Measurements from ENCODE around the gene SLC29A2. TPM values are rescaled to one million over a fixed set of nuclear protein-coding genes. Genes with fewer than 3 reads are reported as not detected.
"Not testable (repeated sequence)": the region's sequence is repeated elsewhere in the genome, so short reads cannot be mapped to it uniquely, and the experiment has no call there.

Gene SLC29A2
- total RNA-seq, 1 donor from 2014 or later = 2.3 TPM

DNA sequence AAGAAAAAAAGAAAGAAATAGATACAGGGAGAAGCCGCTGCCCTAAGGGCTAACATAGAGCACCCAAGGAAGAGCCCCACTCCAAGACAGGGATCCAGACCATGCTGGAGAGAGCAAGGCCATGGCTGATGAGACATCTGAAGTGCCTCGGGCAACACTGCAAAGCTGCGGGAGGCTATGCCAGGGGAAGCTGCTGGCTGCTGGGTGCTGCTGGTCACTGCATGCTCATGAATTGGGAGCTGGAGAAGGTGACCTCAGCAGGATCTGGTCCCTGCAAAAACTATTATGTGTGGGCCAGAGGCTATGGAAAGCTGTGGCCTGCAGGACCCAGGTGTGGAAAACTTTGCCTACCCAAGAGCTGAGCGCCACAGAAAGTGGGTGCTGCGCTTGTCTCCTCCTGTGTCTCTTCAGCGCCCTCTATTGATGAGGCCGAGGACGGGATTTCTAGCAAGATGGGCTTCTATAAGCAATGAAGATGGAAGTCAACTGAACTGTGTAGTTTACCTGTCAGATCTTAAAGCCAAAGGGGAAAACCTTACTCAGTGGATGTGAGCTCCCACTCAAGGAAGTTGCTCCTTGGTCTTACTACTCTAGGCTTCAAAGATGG, 17.3 kb upstream of the SLC29A2 start:
- ATAC-seq (no peak), DNase-seq (ENCODE audit: low spot score) (peak; percentile 69)
- intact Hi-C loops (cut with DNase I) = no loop called here

DNA sequence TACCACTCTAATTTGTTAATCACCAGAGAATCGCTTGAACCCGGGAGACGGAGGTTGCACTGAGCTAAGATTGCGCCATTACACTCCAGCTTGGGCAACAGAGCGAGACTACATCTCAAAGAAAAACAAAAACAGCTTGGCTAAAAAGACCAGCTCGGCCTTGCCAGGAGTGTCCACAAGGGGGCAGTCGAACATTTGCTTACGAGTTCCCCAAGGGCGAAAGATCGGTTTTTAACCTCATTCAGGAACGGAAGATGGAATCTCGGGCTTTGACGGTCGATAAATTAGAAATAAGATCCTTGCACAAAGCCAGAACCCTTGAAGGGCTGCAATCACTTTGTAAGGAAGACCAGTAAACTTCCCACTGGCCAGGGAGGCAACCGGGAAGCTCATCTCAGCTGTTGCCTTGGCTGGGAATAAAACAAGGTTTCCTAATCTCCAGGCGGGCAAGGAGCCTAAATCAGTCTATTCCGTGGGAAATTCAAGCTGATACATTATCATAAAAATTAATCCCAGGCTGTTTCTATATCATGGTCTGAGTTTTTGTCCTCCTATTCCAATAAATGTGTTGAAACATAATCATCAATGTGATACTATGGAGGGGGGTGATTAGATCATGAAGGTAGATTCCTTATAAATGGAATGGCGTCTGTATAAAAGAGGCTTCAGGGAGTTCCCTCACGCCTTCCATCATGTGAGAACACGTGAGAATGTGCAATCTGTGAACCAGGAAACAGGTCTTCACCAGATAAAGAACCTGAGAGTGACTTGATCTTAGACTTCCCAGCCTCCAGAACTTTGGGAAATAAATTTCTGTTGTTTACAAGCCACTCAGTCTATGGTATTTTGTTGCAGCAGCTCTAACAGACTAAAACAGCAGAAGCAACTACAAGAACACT, 14.9 kb upstream of the SLC29A2 start:
- intact Hi-C loops (cut with DNase I) = no loop called here
- ATAC-seq (peak; percentile 83), DNase-seq (ENCODE audit: low spot score) (peak; percentile 91)

DNA sequence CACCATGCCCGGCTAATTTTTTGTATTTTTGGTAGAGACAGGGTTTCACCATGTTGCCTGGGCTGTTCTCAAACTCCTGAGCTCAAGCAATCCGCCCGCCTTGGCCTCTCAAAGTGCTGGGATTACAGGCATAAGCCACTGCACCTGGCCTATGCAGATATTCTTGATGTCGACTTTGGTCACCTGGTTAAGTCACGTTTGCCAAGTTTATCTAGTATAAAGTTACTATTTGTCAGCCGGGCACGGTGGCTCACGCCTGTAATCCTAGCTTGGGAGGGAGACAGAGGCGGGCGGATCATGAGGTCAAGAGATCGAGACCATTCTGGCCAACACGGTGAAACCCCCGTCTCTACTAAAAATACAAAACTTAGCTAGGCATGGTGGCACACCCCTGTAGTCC, 12.8 kb upstream of the SLC29A2 start:
- ATAC-seq; intact Hi-C loops (cut with DNase I); DNase-seq (ENCODE audit: low spot score): not testable (repeated sequence)

DNA sequence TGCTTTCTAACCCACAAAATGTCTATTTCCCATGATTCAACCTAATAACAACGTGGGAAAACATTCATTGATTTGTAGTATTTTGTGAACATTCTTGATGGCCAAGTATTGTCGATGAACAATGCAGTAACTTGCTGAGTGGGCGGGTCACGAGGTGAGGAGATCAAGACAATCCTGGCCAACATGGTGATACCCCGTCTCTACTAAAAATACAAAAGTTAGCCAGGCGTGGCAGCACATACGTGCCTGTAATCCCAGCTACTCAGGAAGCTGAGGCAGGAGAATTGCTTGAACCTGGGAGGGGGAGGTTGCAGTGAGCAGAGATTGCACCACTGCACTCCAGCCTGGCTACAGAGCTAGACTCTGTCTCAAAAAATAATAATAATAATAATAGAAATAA, 8.7 kb upstream of the SLC29A2 start:
- intact Hi-C loops (cut with DNase I); ATAC-seq; DNase-seq (ENCODE audit: low spot score): not testable (repeated sequence)

- ATAC-seq; intact Hi-C loops (cut with DNase I); DNase-seq (ENCODE audit: low spot score): not testable (repeated sequence)
Observed at GRCh38 chr11:66373690-66374287, 2.2 kb upstream of the SLC29A2 start.

GRCh38 chr11:66373265-66373664, 1.7 kb upstream of the SLC29A2 start:
- DNase-seq (ENCODE audit: low spot score) = no peak
- ATAC-seq = no peak
- intact Hi-C loops (cut with DNase I) = no loop called here

DNA sequence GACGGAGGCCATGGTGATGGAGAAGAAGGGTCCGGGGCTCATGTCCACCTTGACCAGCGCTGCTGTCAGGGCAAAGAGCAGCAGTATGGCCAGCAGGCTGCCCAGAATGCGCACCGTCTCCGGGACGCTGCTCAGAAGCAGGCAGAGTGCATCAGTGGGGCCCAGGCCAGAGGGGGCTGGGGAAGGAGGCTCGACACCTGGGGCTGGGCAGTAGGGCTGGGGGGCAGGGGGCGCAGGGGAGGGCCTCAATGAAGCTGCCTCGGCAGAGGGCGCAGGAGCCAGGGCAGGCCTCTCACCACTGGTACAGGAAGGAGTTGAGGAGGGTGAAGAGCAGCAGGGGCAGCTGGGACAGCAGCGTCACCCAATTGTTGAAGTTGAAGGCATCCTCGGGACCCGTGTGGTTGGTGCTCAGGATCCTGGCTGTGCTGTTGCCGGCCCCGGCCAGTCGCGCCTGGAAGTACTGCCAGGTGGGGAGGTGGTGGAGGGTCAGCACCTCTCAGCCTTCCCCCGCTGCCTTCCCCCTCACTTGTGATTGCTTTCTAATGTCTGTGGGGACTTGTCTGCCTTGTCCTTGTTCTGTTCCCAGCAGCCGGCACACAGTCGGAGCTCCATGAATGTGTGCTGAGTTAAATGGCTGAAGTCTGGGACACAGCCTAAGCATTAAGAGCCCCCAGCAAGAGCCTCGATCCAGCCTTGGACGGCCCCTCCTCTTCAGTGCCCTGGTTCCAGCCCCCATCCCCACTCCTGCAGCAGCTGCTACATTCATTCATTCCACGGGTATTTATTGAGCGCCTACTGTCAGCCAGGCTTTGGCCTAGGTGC, 2.3 kb downstream of the SLC29A2 start:
- intact Hi-C loops (cut with DNase I) = no loop called here
- DNase-seq (ENCODE audit: low spot score) (no peak), ATAC-seq (no peak)

DNA sequence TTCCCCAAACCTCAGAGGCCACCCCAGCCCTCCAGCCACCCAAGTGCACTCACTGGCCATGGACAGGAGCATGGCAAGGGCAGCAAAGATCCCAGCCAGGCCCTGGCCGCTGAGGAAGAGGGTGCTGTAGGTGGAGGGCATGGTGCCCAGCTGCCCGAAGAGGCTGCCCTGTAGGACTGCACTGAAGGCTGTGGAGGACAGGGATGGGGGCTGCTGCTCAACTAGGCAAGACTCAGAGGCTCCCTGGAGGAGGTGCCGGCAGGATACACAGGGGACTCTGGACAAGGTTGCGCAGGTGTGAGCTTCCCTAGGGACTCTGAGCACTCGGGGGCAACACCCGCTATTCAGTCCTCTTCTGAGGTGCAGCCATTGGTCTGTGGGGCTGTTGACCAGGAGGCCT, 3.1 kb downstream of the SLC29A2 start:
- intact Hi-C loops (cut with DNase I) = no loop called here
- ATAC-seq (no peak), DNase-seq (ENCODE audit: low spot score) (no peak)

GRCh38 chr11:66367561-66368312, 3.8 kb downstream of the SLC29A2 start:
- intact Hi-C loops (cut with DNase I) = no loop called here

DNA sequence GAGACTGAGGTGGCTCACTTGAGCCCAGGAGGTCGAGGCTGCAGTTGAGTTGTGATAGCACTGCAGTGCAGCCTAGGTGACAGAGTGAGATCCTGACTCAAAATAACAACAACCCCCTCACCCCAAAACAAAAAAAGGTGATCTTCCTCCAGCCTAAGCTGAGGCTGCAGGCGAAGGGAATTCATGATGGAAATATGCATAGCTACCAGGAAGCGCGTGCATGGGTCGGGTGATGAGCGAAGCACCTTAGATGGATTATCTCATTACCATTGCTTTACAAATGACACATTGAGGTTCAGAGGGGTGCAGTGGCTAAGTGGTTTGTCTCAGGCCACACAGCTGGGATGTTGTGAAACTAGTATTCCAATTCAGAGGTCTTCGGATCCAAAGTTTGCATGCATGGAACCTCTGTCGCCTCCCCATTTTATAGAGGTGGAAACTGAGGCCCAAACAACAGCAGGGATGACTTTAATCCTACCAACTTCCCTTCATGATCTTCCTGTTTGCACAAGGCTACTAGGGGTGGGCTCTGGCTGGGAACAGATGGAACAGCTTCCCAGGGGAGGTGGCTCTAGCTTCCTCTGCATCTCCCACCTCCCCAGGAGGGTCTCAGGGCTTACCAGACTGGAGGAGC, 4.6 kb downstream of the SLC29A2 start:
- no peak for DNase-seq (ENCODE audit: low spot score)

More at GRCh38 chr11:66367561-66368312, 3.8 kb downstream of the SLC29A2 start:
- DNase-seq (ENCODE audit: low spot score) (no peak), ATAC-seq (no peak)

DNA sequence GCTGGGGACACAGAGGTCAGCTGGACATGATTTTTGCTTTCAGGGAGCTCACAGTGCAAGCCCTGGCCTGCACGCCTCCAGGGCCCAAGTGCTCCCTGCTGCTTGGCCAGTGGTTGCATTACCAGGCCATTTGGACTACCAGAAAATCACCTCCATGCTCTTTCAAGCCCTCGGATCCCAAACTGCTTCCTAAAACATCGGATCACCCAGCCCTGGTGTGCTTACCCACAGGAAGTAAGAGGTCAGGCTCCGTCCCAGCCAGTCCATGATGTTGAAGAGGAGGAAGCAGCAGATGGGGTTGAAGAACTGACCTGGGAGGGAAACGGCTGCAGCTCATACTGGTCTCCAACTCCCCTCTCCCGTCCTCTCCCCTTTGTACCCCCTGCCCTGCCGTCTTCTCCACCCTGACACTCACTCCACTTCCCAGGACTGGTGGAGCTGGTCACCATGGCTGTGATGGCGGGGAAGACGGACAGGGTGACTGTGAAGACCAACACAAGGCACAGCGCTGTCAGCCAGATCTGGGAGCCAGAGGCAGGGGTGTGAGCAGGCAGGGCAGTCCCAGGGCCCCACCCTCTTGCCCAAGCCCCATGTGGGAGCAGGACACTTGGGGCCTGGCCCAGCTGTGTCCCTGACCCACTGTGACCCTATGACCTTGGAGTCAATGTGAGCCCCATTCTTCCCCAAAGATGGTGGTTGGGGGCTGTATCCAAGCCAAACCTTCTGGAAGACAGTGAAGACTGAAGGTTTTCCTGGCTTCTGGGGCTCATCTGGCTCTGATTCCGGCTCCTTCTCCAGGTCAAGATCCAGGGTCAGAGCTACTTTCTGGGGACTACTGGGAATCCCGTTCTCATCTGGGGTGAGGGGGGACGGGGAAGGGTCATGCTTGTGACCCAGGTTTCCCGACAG, 5.6 kb downstream of the SLC29A2 start:
- intact Hi-C loops (cut with DNase I) = no loop called here
- DNase-seq (ENCODE audit: low spot score) = no peak
- no peak for ATAC-seq

More for the DNA sequence above, 4.6 kb downstream of the SLC29A2 start:
- intact Hi-C loops (cut with DNase I) = no loop called here
- ATAC-seq = no peak

DNA sequence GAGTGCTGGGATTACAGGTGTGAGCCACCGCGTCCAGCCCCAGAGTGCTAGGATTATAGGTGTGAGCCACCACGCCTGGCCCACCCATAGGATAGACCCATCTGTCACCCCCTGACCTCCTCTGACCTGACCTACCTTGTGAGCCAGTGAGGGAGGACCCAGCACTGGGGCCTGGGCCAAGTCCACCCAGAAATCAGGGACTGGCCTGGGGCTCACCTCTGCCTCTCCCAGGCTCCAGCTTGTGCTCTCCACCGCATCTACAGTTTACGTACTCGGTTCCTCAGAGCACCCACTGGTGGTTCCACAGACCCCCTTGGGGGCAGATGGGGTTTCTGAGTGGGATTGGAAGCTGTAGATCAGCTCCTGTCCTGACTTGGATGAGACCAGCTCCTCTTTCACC, 6.4 kb downstream of the SLC29A2 start:
- intact Hi-C loops (cut with DNase I) = no loop called here
- ATAC-seq (peak; percentile 16), DNase-seq (ENCODE audit: low spot score) (no peak)

DNA sequence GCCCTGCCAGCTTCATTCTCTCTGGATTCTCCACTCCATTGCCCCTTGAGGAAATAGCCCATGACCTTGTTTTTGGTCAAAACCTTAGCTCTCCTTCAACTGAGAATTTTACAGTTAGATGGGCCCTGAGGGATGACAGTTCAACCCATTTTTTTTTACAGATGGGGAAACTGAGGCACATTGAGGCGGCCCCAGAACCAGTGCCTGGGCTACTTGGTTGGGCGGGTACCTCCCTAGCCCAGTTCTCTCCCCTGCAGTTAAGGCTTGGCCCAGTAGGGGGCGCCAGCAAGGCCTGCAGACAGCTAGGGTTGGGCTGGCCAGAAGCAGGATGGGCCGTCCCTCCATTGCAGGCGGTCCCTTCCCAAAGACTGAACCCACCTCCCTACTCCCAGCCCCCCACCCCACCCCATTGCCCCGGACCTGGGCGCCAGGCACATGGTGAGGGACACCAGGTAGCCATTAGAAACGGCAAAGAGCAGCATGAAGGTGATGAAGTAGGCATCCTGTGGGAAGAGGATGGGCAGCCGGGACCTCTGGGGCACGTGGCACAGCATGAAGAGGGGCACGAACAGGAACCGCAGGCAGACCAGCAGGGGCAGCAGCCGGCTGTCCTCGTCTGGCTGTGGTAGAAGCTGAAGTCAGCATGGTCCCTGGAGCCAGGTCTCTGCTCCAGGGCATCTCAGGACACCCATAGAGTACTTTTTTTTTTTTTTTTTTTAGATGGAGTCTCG, 7.6 kb downstream of the SLC29A2 start:
- intact Hi-C loops (cut with DNase I) = no loop called here
- no peak for ATAC-seq
- DNase-seq (ENCODE audit: low spot score) = no peak

GRCh38 chr11:66363187-66363601, 8.4 kb downstream of the SLC29A2 start:
- intact Hi-C loops (cut with DNase I) = no loop called here
- no peak for DNase-seq (ENCODE audit: low spot score)
- peak; percentile 9 for ATAC-seq

GRCh38 chr11:66362481-66363147, 8.9 kb downstream of the SLC29A2 start:
- ATAC-seq (no peak), DNase-seq (ENCODE audit: low spot score) (no peak)
- intact Hi-C loops (cut with DNase I) = no loop called here

DNA sequence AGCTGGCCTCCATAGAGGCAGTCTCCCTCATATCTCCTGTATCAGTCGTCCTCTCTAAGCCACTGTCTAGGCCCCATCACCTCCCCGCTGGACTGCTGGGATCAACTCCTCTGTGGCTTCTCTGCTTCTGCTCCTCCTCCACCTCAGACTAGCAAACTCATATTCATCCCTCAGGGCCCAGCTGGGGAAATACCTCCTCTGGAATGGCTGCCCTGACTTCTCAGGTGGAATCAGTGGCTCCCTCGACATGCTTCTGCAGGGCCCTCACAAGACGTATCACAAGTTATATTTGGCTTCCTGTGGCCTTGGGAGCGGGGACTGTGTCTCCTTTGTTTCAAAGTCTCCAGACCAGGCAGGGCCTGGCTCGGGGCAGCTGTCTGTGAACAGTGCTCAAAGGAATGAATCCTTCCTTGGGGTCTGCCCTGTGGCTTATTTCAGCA, 10.0 kb downstream of the SLC29A2 start:
- intact Hi-C loops (cut with DNase I) = no loop called here
- DNase-seq (ENCODE audit: low spot score) (no peak), ATAC-seq (no peak)

Measured in sciatic nerve (tissue), 2 donors.